NCI-H526 (cell line): ENCODE results near the gene CTSH.
"Not testable (repeated sequence)": the region's sequence is repeated elsewhere in the genome, so short reads cannot be mapped to it uniquely, and the experiment has no call there.

ENCODE experiments used
- DNase-seq, 2 experiments: peaks; one replicate each; lab custom pipeline; 2025; lab: John Stamatoyannopoulos, UW

The CTSH gene

DNA sequence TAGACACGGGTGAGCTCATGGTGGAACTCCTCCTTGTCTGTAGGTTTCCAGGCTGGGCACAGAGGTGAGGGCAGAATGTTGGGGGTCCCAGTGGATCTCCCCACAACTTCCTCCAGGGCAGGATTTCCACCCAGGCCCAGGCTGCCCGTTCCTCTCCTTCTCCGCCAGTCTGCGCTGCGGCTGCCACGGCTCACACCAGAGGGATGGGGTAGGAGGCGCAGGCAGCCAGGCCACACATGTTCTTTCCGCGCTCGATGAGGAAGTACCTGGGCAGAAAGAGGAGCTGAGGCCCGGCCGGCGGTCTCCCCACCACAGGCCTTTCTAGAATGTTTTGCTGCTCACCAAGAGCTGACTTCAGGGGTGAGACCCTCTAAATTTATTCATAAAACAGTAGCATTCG, 22.9 kb downstream of the CTSH start:
- DNase-seq, result no peak

DNA sequence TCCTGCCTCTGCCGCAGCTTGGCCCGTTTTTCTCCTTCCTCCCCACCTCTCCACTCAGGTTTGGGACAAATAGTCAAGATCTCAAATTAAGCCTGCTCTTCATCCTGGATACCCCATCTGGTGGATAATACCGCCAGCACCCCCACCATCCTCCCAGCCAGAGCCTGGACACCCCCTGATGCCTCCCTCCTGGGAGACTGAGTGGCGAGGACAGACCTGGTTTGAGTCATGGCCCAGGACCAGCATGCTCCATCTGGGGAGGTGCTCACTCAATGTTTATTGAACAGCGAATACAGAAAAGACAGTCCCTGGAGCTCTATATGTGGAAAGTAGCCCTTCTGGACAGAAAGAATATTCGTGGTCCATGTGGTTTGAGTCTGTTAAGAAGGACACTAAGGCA, 23.3 kb downstream of the CTSH start:
- DNase-seq, result no peak

DNA sequence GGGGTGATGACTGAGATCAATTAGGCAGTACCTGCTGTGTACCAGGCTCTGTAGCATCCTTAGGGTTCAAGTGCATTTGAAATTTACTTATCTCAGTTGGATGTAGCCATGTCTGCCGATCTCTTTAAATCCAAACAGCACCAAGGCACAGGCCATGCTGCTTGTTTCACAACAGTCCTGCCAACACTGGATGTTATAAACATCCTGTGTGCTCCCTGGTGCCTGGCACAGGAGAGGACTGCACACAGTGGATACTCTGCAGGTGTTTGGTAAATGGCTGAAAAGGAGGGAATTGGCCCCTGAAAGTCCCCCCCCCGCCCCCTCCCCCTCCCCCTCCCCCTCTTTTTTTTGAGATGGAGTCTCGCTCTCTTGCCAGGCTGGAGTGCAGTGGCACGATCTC, 27.0 kb downstream of the CTSH start:
- no peak for DNase-seq

DNA sequence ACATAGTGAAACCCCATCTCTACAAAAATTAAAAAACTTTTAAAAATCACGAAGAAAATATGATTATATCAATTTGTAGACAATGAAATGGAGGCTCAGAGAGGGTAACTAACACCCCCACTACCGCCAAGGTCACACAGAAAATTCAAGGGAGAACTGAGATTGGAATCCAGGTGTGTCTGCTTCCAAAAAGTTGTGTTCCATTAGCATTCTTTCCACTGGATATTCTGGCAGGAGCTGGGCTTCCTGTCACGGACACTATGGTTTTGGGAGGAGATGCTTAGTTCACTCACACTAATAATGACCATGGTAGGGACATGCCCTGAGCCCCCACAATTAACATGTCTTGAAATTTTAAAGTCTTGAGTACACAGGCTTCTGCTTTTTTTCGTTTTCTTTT, 28.8 kb downstream of the CTSH start:
- DNase-seq, result no peak

DNA sequence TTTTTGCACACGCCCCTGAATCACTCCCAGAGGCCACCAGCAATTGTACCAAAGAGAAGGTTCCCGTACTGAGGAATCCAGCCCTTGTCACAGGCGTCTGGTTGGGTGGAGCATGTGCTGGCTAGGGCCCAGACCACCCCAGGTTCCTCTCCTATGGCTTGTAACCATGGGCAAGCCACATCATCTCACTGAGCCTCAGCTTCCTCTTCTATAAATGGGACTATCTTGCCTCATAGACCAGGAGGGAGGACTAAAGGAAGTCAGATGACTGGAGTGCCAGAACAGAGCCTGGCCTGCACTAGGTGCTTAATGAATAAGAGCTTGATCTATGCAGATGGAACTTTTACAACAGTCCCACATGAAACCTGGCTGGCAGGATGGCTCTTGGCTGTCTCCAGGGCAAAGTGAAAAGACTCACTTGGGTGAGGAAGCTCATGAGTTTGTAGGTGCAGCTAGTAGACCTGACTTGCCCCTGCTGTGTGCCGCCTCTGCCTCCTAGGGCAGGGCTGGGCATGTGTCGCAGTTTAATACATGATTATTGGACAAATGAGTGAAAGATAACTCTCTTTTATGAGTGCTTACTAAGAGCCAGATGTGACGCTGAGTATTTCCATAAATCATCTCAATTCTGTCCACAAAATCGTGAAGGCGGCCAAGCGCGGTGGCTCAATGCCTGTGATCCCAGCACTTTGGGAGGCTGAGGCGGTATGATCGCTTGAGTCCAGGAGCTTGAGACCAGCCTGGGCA, 29.3 kb downstream of the CTSH start:
- DNase-seq, result no peak

DNA sequence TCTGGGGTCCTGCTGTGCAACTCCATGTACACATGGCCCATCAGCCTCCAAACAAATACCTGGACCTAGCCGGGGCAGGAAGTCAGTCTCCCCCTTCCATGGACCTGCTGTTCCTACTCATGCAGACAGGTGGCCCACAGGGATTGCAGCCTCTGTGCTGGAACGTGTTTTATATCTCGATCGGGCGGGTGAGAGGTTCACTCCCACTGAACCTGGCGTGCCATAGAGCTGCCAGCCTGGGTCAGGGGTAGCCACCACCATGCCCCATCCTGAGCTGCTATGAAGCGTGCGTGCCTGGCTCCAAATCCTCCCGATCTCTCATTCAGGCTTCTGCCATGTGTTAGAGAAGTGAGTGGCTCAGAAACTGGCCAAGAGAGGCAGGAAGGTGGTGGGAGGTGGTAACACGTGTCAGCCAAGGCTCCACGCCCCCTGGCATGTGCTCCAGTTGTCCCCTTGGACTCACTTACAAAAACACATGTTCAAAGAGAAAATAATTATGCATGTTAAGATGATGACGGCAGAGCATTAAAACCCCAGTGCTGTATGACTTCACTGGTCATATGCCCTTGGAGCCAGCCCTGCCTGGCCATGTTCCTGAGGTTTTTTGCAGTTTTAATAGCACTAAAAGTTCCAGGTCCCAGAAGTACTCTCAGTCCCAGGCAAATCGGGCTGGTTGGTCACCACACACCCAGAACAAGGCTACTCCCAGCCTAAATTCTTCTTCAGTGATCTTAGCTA, 30.6 kb downstream of the CTSH start:
- DNase-seq, result peak in 1 of 2 experiments; percentile 45

DNA sequence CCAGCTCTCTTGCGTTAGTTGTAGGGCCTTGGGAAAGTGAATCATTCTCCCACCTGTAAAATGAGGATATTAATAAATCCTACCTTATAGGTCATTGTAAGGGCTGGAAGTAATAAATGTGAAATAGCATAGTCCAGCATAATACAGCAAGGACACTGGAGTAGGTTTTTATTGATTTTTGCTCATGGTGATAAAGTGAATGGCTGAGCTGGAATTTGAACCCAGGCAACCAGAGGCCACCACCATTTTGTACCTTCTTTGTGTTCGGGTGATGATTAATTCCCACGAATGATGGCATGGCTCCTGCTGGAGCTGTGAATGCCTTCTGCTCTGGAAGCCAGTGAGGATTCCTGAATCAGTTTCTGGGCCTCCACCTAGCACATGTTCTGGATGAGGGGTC, 31.8 kb downstream of the CTSH start:
- no peak for DNase-seq

DNA sequence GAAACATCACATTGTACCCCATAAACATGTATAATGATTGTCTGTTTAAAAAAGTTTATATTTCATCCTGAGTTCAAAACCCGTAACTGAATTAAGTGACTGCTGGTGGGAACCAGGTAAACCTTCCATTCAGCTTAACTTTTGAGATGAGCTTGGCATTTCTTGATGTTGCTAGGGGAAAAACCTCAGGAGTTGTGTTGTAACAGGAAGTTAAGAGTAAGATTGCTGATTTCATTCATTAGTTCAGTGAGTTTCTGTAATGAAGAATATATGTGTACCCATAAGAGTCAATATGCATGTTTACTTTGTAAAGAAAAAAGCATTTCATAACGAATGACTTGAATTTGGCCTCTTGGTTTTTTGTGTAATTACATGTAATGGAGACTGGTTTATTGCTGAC, 32.5 kb downstream of the CTSH start:
- no peak for DNase-seq

DNA sequence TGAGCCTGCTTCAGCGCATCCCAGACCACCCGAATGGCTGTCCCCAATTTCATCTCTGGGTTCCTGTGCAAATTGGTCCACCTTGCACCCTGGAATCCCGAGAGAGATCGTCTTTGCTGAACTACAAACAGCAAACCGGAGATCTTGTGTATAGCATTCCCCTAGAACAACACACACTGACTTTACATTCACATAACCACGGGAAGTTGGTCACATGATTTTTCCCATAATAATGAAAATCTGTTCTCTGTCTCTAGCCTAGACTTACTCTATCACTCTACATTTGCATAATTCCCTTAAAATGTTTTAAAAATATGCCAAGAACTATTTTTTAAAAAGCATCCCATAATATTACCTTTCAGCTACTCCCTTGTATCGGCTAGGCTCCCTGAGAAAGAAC, 34.6 kb downstream of the CTSH start:
- no peak for DNase-seq

DNA sequence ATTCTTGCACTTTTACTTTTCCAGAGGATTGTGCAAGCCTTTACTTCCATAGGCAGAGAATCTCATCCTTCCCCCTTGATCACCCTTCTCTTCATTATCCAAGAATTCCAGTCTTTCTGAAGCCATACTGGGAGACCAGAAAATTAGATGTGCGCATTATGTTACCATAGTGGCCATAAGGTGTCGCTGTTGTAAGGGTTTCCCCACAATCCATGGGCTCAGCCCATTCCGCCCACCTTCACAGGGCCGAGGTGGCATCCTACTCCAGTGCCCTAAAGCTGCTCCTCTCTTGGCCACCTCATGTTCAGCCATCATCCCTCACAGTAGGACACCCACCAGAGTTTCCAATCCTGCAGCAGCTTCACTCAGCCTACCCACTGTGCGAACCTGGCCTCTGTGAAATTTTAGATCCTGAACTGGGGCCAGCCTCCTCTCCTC, 35.0 kb downstream of the CTSH start:
- peak in 1 of 2 experiments; percentile 65 for DNase-seq

DNA sequence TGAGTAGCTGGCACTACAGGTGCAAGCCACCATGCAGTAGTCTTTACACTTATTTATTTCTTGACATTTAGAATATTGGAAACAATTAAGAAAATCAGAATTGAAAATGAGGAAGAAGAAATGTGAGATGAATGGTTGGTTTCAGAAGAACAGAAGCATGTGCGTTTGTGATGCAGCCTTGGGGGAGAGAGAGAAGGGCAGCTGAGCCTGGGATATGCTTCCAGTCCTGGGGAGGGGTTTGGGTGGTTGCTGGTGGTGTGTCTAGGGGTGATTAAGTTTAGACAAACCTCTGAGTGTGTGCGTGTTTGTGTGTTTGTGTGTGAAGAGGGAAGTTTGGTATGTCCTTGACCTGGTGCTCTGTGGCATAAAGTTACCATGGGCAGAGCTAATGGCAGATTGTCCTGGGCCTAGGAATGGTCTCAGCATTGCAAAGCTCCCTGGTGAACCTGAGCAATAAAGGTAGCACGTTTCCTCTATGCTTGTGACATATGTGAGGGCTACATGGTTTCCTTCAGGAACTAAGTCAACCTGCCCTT, 35.6 kb downstream of the CTSH start:
- DNase-seq, result no peak

DNA sequence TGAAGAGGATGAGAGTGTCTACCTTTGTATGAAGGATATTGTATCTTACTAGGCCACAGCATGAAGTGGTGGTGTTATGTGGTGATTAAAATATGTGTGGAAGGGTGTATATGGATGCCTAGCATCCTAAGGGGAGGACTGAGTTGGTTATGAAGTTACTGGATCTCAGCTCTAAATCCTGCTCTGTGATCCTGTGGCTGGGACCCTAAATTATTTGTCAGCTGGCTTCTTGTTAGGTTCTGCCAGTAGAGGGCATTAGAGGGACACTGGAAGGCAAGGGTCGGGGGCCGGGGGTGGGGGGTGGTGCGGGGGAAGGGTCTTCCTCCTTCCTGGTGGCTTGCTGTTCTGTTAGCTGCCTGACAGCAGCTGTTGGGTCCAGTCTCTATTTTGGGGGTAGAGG, 37.3 kb downstream of the CTSH start:
- DNase-seq, result peak; percentile 6 to 39

DNA sequence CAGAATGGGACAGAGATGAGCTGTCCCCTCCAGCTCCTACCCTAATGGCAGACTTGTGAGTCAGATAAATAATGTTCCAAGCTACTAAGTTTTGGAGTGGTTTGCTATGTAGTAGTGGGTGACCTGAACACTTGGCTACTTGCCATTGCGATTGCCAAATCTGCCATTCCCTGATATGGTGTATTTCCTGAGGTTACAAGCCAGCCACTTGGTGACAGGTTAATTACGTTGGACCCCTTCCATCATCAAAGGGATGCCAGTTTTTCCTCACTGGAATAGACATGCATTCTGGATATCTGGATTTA, 38.6 kb downstream of the CTSH start:
- DNase-seq, result no peak

DNA sequence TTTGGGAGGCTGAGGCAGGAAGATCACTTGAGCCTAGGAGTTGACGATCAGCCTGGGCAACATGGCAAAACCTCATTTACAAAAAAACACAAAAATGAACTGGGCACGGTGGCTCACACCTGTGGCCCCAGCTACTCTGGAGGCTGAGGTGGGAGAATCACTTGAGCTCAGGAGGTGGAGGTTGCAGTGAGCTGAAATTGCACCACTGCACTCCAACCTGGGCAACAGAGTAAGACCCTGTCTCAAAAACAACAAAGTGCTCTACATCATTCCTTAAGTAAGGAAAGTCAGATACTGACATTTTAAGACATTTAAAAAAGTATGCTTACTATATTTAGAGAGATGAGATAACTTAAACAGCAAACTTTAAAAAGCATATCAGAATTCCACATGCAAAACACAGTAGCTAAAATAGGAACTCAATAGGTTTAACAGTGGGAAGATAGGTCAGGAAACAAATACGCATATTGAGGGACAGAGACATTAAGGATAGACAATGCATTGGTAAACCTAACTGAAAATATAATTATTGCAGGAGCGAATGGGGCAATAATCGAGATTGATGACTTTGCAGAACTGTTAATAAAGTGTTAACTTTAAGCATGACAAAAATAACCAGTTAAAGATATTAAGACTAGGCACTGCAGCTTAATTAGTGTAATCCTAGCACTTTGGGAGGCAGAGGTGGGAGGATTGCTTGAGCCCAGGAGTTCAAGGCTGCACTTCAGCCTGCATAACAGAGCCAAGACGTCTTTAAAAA, 40.1 kb downstream of the CTSH start:
- DNase-seq, result no peak

DNA sequence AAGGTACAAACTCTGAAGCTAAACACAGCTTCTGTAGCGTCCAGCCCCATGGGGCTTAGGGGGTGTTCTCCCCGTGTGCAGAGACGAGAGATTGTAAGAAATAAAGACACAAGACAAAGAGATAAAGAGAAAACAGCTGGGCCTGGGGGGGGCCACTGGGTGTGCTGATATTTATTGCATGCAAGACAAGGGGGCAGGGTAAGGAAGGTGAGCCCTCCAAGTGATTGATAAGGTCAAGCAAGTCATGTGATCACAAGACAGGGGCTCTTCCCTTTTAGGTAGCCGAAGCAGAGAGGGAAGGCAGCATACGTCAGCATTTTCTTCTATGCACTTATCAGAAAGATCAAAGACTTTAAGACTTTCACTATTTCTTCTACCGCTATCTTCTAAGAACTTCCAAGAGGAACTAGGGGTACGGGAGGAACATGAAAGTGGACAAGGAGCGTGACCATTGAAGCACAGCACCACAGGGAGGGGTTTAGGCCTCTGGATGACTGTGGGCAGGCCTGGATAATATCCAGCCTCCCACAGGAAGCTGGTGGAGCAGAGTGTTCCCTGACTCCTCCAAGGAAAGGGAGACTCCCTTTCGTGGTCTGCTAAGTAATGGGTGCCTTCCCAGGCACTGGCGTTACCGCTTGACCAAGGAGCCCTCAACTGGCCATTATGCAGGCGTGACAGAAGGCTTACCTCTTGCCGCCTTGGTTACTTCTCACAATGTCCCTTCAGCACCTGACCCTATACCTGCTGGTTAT, 42.4 kb downstream of the CTSH start:
- not testable (repeated sequence) for DNase-seq

DNA sequence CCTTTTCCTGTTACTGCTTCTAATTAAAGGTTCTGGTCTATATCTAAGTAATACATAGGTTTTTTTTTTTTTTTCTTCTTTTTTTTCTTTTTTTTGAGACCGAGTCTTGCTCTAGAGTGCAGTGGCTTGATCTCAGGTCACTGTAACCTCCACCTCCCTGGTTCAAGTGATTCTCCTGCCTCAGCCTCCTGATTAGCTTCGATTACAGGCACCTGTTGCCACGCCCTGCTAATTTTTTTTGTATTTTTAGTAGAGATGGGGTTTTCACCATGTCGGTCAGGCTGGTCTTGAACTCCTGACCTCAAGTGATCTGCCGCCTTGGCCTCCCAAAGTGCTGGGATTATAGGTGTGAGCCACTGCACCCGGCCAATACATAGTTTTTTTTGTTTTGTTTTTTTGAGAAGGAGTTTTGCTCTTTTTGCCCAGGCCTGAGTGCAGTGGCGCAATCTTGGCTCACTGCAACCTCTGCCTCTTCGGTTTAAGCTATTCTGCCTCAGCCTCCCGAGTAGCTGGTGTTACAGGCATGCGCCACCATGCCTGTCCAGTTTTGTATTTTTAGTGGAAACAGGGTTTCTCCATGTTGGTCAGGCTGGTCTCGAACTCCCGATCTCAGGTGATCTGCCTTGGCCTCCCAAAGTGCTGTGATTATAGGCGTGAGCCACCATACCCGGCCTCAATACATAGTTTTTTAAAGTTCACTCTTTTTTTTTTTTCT, 43.9 kb downstream of the CTSH start:
- DNase-seq, result not testable (repeated sequence)

DNA sequence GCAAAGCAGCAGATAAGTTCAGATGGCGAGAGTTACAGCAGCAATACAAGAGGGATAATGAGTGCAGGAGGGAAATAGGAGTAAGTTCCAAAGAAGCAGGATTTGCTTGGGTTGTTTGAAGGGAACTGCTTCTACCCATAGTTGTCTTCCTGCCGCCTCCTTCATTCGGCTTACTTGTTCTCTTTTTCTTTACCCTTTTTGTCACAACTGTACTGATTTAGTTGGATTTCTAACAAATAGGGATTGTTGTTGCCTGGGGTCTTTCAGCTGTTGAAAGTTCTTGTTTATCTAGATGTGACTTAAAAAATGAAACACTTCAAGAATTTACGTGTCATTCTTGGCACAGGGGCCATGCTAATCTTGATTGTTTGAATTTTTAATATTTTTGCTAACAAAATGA, 46.3 kb downstream of the CTSH start:
- no peak for DNase-seq

DNA sequence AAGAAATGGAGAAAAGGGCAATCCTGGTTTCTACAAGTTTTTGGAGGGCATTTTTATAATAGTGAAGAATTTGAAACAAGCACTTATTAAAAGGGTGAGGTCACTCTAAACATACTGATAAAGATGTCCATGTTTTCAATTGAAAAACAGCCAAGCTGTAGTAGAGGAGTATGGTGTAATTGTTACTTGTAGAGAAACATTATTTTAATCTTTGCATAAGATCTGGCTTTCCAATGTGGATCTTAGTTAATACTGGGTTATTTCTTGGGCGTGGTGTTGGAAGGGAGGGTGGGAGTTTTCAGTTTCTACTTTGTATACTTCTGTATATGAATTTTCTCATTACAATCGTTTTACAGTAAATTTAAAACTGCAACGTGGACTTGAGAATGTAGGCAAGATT, 49.4 kb downstream of the CTSH start:
- no peak for DNase-seq

DNA sequence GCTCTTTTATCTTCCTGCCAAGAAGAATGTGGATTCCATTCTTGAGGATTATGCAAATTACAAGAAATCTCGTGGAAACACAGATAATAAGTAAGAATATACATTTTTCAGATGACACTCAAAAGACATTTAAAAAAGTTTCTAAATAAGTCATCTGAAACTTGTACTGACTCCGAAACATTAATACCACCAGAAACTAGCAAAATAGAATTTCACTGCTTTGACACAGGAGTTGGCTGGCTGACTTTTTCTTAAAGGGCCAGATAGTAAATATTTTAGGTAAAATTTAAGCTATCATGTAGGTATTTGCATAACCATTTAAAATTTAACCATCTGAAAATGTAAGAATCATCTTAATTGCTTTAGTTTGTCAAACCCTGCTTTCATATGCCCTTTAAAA, 51.3 kb downstream of the CTSH start:
- no peak for DNase-seq

DNA sequence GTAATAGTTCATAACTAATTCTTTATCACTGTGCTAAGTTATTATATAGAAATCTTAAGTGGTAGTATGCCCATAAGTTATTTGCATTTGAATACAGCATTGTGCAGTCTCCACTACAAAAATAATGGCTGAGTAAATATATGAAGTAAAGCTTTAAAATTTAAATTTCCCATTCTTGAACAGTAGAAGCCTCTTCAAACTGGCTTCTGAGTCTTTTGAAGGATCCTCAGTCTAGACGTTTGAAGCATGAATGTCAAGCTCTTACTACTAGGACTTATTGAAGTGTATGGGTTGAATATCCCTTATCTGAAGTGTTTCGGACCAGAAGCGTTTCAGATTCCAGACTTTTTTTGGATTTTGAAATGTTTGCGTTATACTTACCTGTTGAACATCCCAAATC, 55.8 kb downstream of the CTSH start:
- no peak for DNase-seq

DNA sequence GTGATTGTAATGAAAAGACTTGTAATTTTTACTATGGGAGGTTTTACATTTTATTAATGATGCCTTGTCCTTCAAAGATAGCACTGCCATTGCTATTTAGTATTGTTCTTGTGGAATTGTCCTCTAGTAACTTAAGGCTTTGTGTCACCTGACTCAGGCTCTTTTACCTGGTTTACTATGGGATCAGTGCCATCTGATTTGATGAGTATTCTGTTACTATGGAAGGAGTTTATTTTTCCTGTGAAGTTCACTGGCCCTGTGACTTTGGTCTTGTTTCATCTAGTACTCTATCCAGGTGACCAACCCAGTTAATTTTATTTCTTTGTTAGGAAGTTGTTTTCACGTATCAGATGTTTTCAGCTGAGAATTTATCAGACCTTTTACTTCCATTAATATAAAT, 63.2 kb downstream of the CTSH start:
- DNase-seq, result no peak
